Renal cortex interstitium (tissue), 11 donors: ENCODE measurements around the gene ATRNL1. TPM values are rescaled to one million over a fixed set of nuclear protein-coding genes. Genes with fewer than 3 reads are reported as not detected.

Experiments
- DNase-seq, 11 donors: peaks; one replicate each; pipeline ENCODE4 v3.0.0-alpha.2; 2013; ENCODE audit warnings: low read depth in 9 of 11, low spot score in 4 of 11; ENCODE audit errors: extremely low read depth in 1 of 11
- polyA plus RNA-seq, 3 donors: library from polyadenylated mRNA; unstranded; fragments of 120-200 nt; gene quantifications; one replicate each; pipeline ENCODE4 v1.2.1, GENCODE V29; 2013; ENCODE audit not compliant: insufficient read length in 3 of 3

ATRNL1 gene
- polyA plus RNA-seq, 3 donors = 27.2 to 31.3 (median 27.6) TPM

DNA sequence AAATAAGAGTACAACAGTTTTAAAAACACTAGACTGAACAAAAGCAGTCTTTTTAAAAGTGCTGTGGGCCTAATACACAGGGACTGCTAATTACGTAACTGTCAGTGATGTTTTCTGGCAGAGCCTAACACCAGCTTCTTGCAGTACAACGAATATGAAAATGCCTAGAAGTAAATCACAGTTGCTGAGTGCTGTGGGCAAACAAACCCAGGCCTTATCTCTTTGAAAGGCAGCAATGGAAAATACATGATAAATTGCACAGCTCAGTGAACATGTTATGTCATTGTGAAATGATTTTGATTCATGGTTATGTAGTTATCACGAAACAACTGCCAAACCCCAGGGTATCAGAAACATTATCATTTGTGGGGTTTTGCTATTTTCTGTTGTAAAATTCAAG, 751.4 kb downstream of the ATRNL1 start:
- DNase-seq = no peak

DNA sequence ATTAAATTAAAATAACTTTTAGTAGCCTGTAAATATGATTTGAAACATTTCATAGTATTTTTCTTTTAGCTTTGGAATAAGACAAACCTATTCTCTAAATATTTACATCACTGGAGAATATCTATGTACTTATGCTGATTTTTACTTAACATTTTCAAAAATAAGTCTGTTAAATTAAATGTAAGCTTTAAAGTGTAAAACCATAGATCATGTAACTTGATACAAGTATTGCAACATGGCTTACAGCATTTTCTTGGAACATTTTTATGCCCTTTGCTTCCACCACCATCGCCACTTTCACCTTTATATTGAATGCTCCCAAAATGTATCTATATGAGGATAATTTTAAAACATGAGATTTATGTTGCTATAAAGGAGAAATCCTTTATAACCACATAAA, 752.8 kb downstream of the ATRNL1 start:
- no peak for DNase-seq

DNA sequence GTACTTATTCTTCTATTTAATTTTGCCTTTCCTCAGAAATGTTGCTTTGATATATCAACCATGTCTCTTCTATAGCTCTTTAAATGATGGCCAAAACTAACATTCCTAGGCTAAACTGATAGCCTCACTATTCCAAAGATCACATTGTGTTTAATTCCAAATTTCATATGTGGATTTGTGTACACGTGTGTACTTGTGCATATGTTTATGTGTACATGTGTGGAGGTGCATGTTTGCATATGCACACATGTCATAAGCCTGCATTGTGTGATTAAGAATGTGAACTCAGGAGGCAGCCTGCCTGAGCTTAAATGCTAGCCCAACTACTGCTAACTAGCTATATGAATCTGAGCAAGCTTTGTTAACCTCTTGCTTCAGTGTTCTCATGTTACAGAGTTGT, 753.4 kb downstream of the ATRNL1 start:
- DNase-seq = no peak

DNA sequence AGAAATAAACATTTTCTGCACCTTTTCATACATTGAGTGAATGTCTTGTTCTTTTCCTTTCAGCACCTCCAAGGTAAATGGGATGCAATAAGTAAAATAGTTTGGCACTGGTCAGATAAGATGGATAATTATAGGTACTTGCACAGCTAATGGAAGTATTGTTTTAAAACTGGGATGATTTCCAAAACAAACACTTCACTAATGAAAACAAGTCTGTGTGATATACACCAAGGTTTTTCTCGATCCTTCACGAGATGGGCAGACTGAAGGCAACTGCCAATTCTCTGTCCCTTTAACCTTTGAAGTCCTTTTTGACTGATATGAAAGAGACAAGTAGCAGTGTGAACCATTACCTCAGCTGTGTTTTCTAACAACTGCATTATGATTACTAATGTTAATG, 756.0 kb downstream of the ATRNL1 start:
- no peak for DNase-seq

DNA sequence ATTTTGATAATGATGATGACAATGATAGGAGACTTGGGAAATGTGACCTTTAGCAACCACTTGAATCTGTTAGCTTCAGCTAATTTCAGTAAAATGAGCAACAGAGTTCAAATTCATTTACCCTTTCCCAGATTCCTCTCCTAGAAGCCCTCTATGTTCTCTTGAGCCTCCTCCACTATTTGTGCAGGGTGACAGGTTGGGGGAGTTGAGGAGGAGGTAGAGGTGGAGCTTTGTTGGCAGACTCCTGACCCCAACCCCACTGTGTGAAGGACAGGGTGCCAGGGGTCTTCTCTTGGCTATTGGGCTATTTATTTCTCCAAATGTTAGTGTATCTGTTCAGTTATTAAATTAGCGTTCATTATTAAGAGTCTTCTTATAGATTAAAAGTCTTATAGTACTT, 757.5 kb downstream of the ATRNL1 start:
- DNase-seq = no peak

DNA sequence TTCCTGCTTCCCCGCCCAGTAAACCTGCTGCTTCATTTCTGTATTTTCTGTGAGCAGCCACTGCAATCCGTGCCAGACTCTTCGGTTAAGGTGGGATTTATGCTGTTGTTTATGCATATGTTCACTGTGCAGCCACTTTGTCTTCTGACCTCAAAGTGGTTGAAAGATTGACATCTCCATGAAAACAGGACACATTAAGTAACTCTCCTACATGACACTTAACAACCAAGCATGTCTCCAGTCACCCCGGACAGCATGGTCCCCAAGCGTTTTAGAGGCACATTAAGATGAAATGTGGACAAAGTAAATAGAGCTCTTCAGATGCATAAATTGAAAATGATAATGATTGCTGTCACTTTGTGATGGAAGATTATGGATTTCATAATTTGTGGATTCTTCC, 758.5 kb downstream of the ATRNL1 start:
- DNase-seq = no peak

DNA sequence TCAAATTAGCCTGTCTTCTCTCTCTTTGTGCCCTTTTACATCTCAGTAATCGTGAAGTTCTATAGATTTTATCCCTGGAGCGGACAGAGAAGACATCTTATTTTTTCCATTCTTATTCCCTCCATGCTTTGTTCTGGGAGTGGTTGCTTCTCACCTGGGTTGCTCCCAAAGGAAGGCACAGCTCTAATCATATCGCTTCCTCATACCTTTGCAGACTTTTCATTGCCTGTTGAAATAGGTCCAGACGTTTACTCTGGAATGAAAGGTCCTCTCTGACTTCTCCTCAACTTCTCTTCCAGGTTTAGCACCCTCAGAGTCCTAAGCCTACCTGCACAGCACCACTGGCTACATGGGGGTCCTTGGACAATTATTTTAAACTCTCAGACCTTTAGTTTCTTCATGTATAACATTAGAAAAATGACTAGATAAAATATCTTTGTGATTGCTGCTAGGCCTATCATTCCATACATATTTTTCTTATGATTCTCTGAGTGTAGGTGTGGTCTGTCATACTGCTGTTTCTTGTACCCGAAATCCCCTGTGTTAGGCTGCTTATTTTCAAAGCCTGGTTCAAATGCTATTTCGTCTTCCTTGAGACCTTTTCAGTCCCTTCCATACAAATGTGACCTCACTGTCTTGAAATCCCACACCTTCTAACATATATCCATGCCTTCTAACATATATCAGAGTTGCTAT, 761.7 kb downstream of the ATRNL1 start:
- no peak for DNase-seq

DNA sequence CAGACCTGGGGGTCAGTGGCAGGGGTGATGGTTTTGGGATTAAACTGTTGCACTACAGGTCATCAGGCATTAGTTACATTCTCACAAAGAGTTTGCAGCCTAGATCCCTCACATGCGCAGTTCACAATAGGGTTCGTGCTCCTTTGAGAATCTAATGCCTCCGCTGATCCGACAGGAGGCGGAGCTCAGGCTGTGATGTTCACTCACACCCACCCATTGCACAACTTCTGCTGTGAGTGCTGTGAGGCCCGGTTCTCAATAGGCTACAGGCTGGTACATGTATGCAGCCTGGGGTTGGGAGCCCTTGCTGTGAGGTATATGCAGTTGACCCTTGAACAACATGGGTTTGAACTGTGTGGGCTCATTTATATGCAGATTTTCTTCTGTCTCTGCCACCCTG, 763.4 kb downstream of the ATRNL1 start:
- DNase-seq = no peak

DNA sequence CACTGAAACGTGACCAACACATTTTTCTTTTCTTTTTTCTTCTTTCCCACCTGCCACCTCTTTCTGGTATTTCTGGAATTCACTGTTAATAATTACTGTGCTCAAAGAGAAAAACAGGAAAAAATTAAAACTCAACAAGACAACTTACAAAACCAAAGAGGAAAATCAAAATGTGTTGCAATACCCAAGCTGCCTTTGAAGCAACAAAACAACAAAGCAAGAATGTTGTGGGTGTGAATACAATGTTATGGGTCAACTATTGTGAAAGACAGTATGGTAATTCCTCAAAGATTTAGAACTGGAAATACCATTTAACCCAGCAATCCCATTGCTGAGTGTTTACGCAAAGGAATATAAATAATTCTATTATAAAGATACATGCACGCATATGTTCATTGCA, 764.7 kb downstream of the ATRNL1 start:
- peak in 1 of 11 donors; percentile 15 for DNase-seq

DNA sequence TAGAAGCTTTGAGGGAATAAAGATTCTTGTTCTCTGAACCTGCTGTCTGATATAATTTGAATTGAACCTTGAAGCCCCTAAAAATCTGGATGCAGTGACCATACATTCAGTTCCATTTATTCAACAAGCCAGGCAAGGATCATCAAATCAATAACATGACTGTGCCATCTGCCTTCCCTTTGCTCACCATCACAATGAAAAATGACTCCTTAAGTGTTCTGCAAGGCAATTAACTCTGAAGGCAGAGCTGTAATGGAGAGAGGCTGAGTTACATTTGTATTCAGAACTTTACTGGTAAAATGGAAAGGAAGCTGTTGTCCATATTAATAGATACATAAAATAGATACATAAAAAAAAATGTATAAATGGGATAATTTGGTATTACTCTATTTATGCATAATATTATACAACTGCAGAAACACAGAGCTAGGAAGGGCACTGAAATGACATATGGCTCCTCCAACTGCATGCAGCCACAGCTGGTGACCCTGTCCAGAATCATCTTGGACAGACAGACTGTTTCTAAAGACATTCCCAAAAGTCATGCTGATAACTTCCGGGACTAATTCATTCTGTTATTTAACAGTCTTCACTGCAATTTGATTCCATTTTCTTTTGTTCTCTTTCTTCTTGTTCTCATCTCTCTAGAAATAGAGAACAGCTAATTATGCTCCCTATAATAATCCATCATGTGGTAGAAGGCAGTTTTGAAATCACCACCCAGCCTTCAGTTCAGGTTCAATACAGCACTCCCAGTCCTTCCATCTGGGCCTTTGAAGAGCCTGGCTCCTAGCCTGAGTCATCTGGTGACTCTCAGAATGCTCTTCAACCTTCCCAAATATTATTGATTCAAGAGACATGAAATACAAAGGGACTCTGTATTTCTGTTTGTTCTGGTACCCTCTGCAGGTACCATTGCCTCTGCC, 767.3 kb downstream of the ATRNL1 start:
- no peak for DNase-seq

DNA sequence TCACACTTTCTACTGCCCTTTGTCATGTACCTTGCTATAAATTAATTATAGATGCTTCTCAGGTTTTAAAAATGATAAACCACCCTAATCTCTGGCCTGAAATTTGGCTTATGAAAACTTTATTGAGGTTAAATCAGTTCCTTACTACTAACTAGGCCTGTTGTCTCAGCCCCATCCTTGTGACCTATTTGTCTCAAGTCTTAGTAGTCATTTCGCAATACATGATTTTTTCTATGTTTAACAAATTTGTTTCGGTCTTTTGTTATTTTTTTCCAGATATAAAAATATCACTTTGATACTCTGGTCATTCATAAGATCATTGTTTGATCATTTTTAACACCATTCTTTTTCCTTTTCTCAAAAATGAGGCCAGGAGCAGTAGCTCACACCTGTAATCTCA, 768.3 kb downstream of the ATRNL1 start:
- no peak for DNase-seq

DNA sequence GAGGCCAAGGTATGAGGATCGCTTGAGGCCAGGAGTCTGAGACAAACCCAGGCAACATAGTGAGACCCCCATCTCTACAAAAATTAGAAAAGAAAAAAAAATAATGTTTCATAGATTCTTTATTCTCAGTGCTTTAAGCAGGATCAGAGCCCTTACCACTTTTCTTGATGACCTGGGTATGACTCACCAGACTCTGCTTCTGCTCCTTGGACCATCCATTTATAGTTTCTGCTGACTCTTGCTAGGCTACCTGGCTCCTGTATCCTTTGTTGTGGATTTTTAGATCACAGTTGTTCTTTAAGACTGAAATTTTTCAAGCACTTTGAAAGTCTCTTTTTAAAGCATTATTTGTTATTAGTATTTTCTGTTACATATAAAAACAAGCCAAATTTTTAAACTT, 768.7 kb downstream of the ATRNL1 start:
- no peak for DNase-seq

DNA sequence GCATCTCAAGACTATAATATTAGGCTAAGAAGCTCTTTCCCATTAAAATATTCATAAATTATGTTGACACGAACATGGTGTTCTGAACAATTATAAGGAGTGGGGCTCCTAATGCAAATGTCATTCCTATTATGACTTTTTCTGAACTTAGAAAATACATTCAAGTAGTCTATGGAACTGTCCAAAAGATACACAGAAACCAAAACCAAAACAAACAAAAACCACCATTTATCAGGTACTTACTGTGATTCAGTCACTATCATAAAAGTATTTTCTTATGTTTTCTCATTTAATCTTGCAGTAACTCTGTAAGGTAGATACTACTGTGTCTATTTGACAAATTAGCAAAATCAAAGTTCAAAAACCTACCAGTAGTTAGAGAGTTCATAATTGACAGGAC, 773.0 kb downstream of the ATRNL1 start:
- DNase-seq = no peak

DNA sequence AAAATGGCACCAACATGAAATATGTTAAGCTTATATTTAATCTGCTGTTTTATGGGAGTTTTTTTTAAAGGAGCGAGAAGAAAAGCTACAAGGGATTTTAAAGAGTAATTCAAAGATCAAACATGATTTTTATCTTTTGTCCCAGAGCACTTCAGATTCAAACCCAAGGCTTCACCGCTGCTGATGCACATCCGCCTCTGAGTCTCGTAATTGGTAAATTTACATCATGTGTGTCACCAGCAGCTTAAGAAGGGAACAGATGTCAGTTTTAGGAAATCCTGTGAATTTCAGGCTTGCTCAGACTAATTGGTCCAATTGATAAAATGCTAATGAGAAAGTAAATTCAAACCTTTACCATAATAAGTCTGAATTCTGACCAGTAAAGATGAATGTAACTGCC, 773.5 kb downstream of the ATRNL1 start:
- DNase-seq = no peak

DNA sequence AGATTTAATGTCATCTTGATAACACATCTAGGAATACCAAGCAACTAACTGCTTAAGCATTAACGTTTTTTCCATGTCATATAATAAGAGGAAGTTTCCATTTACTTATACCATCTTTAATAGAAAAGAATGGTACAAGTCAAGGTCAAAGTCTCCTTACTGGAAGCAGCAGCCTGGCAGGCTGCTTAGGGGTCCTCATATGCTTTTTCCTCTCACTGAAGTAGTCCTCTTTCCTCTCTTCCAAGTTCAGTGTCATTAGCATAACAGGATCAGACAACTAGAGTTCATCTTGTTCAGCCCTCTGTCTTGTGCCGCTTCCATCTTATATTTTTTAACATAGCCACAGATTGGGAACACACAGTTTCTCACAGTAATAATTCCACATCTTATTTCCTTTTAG, 774.1 kb downstream of the ATRNL1 start:
- DNase-seq = no peak

DNA sequence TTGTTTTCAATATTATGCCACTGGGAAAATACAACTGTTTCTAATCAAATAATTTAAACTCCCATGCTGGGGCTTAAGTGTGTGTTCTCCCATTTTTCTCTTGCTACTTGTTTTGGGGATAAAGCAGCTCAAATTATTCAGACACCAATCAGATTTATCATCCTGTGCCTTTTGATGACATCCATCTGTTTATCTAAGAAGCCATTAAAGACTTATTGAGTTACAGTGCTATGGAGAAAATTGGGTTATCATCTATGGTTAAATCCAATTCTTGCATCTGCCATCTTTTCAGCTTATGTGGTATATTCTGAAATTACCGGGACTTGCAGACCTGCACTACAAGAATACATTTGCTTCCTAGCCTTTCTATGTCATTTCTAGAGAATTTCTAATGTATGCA, 778.7 kb downstream of the ATRNL1 start:
- DNase-seq = no peak

DNA sequence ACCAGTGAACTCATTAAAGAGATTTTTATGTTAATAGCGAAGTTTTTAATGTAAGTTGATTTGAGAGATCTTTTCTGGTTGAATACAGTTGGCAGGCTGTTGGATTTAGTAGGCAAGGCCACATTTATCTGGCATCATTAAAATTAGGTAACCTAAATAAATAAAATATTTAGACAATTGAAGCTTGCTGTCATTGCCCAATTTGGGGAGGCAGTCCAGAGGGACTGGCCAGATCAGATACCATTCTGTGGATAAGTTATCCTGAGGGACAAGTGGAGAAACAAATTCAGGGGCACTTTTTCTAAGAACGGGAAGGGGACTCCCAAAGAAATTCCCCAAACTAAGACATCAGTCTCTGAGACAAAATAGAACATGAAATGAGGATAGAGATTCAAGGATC, 782.0 kb downstream of the ATRNL1 start:
- no peak for DNase-seq

DNA sequence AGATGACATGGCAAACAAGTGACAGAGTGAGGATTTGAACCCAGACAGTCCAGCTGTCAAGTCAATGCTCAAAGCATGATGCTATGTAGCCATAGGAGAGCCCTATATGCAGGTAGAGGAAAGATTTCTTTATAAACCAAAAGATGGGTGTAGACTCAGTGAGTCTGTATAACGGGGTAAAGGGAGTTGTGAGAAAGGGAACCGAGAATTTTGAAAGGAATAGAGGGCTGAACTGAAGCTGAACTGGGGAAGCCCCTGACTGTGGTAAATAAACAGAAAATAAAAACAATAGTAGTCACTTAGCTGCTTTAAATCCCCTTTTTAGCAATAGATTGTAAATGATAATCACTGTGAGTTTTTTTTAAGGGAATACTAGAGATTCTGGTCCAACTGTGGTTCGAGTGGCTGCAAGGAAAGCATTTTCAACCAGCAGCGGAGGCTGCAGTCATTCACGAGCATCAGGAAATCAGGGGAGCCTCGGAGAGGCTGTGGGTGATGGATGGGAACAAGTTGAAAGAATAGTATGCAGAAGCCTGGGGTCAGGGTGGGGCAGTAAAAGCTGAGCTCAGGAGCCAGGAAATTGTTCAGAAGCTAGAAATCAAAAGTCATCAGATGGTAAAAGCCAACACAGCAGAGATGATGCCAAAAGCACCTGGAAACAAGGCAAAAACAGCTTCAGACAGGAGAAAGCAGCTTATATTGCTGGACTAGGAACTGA, 786.4 kb downstream of the ATRNL1 start:
- no peak for DNase-seq

DNA sequence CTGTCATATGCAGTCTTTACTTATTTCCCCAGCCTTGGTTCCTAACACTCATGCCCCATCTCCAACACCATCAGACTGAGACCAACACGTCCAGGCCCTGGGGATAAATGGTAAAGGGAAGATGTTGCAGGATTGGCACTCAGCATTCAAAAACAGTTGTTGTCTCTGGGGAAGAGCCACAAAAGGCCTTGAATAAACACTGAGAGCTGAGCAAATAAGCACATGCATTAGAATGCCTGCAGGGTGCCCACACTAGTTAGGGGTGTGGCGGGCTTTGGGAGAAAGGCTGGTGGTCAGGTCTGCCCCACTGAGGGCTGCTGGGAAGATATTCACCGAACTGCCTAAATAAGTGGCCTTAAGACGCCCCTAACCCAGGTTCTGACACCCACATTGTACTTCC, 788.9 kb downstream of the ATRNL1 start:
- no peak for DNase-seq

DNA sequence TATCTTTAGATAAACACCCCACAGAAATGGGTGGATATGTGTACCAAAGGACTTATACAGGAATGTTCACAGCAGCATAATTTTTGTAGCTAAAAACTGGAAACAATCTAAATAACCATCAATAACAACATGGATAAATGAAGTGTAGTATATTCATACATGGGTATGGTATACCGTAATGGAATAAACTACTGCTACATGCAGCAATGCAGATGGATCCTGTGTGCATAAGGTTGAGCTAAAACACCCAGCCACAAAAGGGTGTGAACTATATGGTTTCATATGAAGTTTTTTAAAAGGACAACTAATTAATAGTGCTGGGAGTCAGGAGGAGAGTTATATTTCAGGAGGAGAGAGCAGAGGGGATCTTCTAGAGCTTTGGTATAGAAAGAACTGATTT, 790.2 kb downstream of the ATRNL1 start:
- no peak for DNase-seq
